CD4-positive, CD25-positive, alpha-beta regulatory T cell (primary cell): ENCODE results near the gene KCNN4. TPM values are rescaled to one million over a fixed set of nuclear protein-coding genes. Genes with fewer than 3 reads are reported as not detected.
A peak's percentile ranks its signal among the peaks of the same experiment; 100 is the strongest.
"Not testable (repeated sequence)": the region's sequence is repeated elsewhere in the genome, so short reads cannot be mapped to it uniquely, and the experiment has no call there.

Experiments
- ATAC-seq, 2 donors: fragments of 150-1000 bp; cut with Tn5 transposase; one replicate each; pipeline ENCODE4 v1.10.0; 2021; ENCODE audit warnings: low read depth in 2 of 2, moderate number of reproducible peaks in 2 of 2, moderate library complexity in 1 of 2
- DNase-seq, 3 donors: peaks; one replicate each; pipeline versions ENCODE4 v3.0.0 to v3.0.0-alpha.2; 2012 to 2022; ENCODE audit warnings: mixed read lengths in 1 of 3
- H3K27ac ChIP-seq: one replicate; pipeline ENCODE4 v1.7.0; 2013; ENCODE audit warnings: mild to moderate bottlenecking, low read length; ENCODE audit not compliant: insufficient read depth, poor library complexity, severe bottlenecking
- H3K27me3 ChIP-seq: one replicate; pipeline ENCODE4 v1.7.0; 2013; ENCODE audit warnings: low read length; ENCODE audit not compliant: control insufficient read depth, insufficient read depth
- H3K36me3 ChIP-seq: one replicate; pipeline ENCODE4 v1.7.0; 2013; ENCODE audit warnings: mild to moderate bottlenecking, low read length, moderate library complexity; ENCODE audit not compliant: control insufficient read depth, insufficient read depth
- H3K4me1 ChIP-seq: 2 replicates; pipeline ENCODE4 v1.7.0; 2013; ENCODE audit warnings: mild to moderate bottlenecking, low read length; ENCODE audit not compliant: insufficient read depth, control insufficient read depth, poor library complexity, severe bottlenecking
- H3K4me3 ChIP-seq: one replicate; pipeline ENCODE4 v1.7.0; 2013; ENCODE audit warnings: low read depth, mild to moderate bottlenecking, low read length, moderate library complexity
- H3K9me3 ChIP-seq, 2 experiments: 1 replicate in 1 of 2; 2 replicates in 1 of 2; pipeline ENCODE4 v1.7.0; 2013; ENCODE audit warnings: low read length in 2 of 2, mild to moderate bottlenecking in 1 of 2, moderate library complexity in 1 of 2; ENCODE audit not compliant: control insufficient read depth in 2 of 2
- H3K27ac Mint-ChIP-seq, 3 donors: one replicate each; pipeline ENCODE4 v1.8.0; 2020 to 2022; ENCODE audit warnings: mild to moderate bottlenecking in 3 of 3, mixed read lengths in 3 of 3, moderate library complexity in 2 of 3
- H3K27me3 Mint-ChIP-seq: one replicate; pipeline ENCODE4 v1.8.0; 2022; ENCODE audit warnings: mild to moderate bottlenecking, mixed read lengths
- H3K36me3 Mint-ChIP-seq: one replicate; pipeline ENCODE4 v1.8.0; 2020; ENCODE audit warnings: mixed read lengths
- H3K4me1 Mint-ChIP-seq, 4 donors: one replicate each; pipeline ENCODE4 v1.8.0; 2020 to 2022; ENCODE audit warnings: mixed read lengths in 4 of 4, mild to moderate bottlenecking in 1 of 4
- H3K4me3 Mint-ChIP-seq, 4 donors: one replicate each; pipeline ENCODE4 v1.8.0; 2020 to 2022; ENCODE audit warnings: mild to moderate bottlenecking in 4 of 4, mixed read lengths in 4 of 4, moderate library complexity in 3 of 4
- H3K9me3 Mint-ChIP-seq, 7 donors: one replicate each; pipeline ENCODE4 v1.8.0; 2020 to 2022; ENCODE audit warnings: mixed read lengths in 7 of 7, mild to moderate bottlenecking in 3 of 7, moderate library complexity in 2 of 7
- polyA plus RNA-seq, 4 donors: library from polyadenylated mRNA; unstranded; fragments of 300-500 nt; fragmentation: Illumina TruSeq; gene quantifications; one replicate each; pipeline ENCODE4 v1.2.3, GENCODE V29; 2021
- total RNA-seq: library from RNA; stranded (reverse); gene quantifications from one replicate; pipeline ENCODE4 v1.2.3, GENCODE V29; 2022

The KCNN4 gene
- total and polyA plus RNA-seq, 5 donors from 2014 or later: 16.7 to 56.1 (median 30.4) TPM

DNA sequence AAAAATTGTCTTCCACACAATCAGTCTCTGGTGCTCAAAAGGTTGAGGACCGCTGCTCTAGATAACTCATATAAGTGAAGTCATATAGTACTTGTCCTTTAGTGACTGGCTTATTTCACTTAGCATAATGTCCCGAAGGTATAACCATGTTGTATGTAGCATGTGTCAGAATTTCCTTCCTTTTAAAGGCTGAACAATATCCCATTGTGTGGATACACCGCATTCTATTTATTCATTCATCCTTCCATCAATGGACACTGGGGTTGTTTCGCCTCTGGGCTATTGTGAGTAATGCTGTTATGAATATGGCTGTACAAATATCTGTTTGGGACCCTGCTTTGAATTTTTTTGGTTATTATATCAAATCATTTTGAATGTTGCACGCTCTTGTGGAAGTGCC lies 26.1 kb upstream of the KCNN4 start:
- Histone ChIP-seq H3K27ac (no peak overlapping the region), H3K36me3 (no peaks in the 10 kb centered on the region), H3K4me1 (no peaks in the 10 kb centered on the region), H3K9me3 (no peaks in the 10 kb centered on the region), H3K27me3 (no peaks in the 10 kb centered on the region), H3K4me3 (no peak overlapping the region)
- peaks cover 0 to 7% (median 0%) of the 10 kb centered on the region in 4 donors for H3K4me1 Mint-ChIP-seq
- H3K27ac Mint-ChIP-seq: no peak overlapping the region
- no peaks in the 10 kb centered on the region for H3K36me3 Mint-ChIP-seq
- no peak overlapping the region for H3K4me3 Mint-ChIP-seq
- peaks cover 0 to 3% (median 0%) of the 10 kb centered on the region in 7 donors for H3K9me3 Mint-ChIP-seq
- no peak for DNase-seq
- H3K27me3 Mint-ChIP-seq: peaks cover 39% of the 10 kb centered on the region
- ATAC-seq: no peak

GRCh38 chr19:43806401-43806800 lies 25.6 kb upstream of the KCNN4 start:
- not testable (repeated sequence) for H3K27ac ChIP-seq, DNase-seq, H3K9me3 Mint-ChIP-seq, ATAC-seq, H3K36me3 Mint-ChIP-seq, H3K4me3 ChIP-seq, H3K4me1 Mint-ChIP-seq, H3K36me3 ChIP-seq, H3K4me1 ChIP-seq, H3K4me3 Mint-ChIP-seq, H3K27me3 ChIP-seq, H3K9me3 ChIP-seq, H3K27ac Mint-ChIP-seq
- peaks cover 36% of the 10 kb centered on the region for H3K27me3 Mint-ChIP-seq

- no peaks in the 10 kb centered on the region for H3K36me3 ChIP-seq
- no peak overlapping the region for H3K27ac Mint-ChIP-seq
- peaks cover 0 to 4% (median 0%) of the 10 kb centered on the region in 4 donors for H3K4me1 Mint-ChIP-seq
- no peaks in the 10 kb centered on the region for H3K9me3 ChIP-seq
- peaks cover 34% of the 10 kb centered on the region for H3K27me3 Mint-ChIP-seq
- H3K27me3 ChIP-seq: no peaks in the 10 kb centered on the region
- peaks cover 0 to 3% (median 0%) of the 10 kb centered on the region in 7 donors for H3K9me3 Mint-ChIP-seq
- H3K36me3 Mint-ChIP-seq: no peaks in the 10 kb centered on the region
- H3K4me1 ChIP-seq: no peaks in the 10 kb centered on the region
- H3K27ac ChIP-seq: no peak overlapping the region
- peak overlapping the region in 1 of 4 donors; percentile 52 for H3K4me3 Mint-ChIP-seq
- DNase-seq: no peak
- ATAC-seq: no peak
- no peak overlapping the region for H3K4me3 ChIP-seq
These were observed 23.7 kb upstream of the KCNN4 start for GRCh38 chr19:43804432-43804831.

- no peak within 1 kb of the TSS for H3K4me3 Mint-ChIP-seq
- H3K27ac Mint-ChIP-seq: peak within 1 kb of the TSS; percentile 16 to 65 (median 40)
- H3K27me3 Mint-ChIP-seq: peaks cover 28% of the 10 kb centered on the region
These were observed 21.6 kb upstream of the KCNN4 start, which contains the start of gene LYPD5 for GRCh38 chr19:43802216-43802951. TSS of gene LYPD5 (minus strand) at chr19:43802447. CDS start at chr19:43802380, 67 bp downstream.

DNA sequence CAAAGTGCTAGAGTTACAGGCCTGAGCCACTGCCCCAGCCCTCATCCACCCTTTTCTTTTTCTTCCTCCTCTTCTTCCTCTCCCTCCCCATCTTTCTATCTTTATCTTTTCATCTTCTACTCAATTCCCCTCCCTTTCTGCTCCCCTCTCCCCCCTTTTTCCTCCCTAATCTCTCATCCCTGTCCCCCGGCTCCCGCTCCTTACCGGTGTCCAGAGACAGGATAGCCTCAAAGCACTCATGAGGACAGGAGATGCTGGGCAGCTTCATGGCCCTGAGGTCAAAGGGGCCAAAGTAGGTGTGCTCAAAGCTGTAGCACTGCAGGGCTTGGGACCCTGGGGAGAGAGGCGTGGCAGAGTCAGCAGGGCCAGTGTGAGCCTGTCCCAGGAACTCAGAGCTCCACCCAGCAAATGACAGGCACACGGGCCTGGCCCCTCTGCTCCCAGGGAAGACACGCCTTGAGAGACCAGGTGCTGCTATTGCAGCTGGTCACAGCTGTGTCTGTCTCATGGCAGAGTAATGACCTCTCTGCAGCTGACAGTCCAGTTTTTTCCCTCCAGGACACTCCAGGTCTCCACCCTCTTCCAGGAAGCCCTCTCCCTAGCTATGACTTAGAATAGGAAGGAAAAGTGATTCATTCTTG lies 18.8 kb upstream of the KCNN4 start:
- H3K27ac ChIP-seq: no peak overlapping the region
- no peaks in the 10 kb centered on the region for H3K36me3 ChIP-seq
- Mint-ChIP-seq H3K4me1 (peaks cover 0 to 18% (median 0%) of the 10 kb centered on the region in 4 donors), H3K36me3 (peaks cover 4% of the 10 kb centered on the region), H3K27me3 (peaks cover 30% of the 10 kb centered on the region), H3K4me3 (peak overlapping the region in 2 of 4 donors; percentile 49 to 80), H3K9me3 (peaks cover 0 to 4% (median 0%) of the 10 kb centered on the region in 7 donors), H3K27ac (peak overlapping the region in 1 of 3 donors; percentile 77)
- no peaks in the 10 kb centered on the region for H3K27me3 ChIP-seq
- no peaks in the 10 kb centered on the region for H3K9me3 ChIP-seq
- peaks cover 9% of the 10 kb centered on the region for H3K4me1 ChIP-seq
- no peak for DNase-seq
- no peak for ATAC-seq
- no peak overlapping the region for H3K4me3 ChIP-seq

More at GRCh38 chr19:43802216-43802951, 21.6 kb upstream of the KCNN4 start, which contains the start of gene LYPD5:
- Mint-ChIP-seq H3K36me3 (no peaks in the 10 kb centered on the region), H3K4me1 (peaks cover 0 to 16% (median 0%) of the 10 kb centered on the region in 4 donors), H3K9me3 (peaks cover 0 to 4% (median 0%) of the 10 kb centered on the region in 7 donors)
- H3K27me3 ChIP-seq: no peaks in the 10 kb centered on the region
- peaks cover 9% of the 10 kb centered on the region for H3K4me1 ChIP-seq
- no peak within 1 kb of the TSS for H3K4me3 ChIP-seq
- H3K9me3 ChIP-seq: no peaks in the 10 kb centered on the region
- no peaks in the 10 kb centered on the region for H3K36me3 ChIP-seq
- ATAC-seq (no peak), DNase-seq (no peak)
- no peak within 1 kb of the TSS for H3K27ac ChIP-seq

DNA sequence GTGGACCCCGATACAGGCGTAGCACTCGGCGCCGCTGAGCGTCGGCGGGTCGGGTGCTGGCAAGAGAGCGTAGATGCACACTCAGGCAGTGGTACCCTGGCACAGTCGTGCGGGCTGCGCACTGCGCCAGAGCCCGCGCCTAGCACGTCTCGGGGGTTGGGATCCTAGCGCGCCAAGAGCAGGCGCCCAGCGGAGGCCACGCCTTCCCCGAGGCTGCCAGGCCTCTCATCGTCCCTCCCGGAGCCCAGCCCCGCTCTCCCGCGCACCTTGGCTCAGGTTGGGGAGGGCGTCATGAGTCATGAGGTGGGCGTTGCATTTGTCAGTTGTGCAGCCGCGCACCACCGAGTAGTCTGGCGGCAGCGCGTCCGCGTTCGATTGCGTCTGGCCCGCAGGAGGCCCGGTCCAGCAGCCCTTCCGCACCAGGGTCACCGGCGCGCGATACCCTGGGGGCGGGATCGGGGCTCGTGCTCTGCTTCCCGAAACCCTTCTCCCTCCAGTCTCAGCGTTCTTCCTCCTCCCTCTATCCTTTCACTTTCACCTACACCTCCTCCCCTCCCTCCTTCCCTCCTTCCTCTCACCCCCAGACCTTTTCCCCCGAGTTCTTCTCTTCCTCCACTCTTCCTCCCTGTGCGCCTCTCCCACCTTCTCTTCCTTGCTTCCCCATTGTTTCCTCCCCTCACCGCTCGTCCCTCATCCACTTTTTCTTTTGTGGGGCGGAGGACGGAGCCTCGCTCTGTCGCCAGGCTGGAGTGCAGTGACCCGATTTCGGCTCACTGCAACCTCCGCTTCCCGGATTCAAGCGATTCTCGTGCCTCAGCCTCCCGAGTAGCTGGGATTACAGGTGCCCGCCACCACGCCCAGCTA lies 18.0 kb upstream of the KCNN4 start:
- ATAC-seq (peak; percentile 69), DNase-seq (peak in 2 of 3 donors; percentile 24 to 47)
- H3K4me1 ChIP-seq: peaks cover 9% of the 10 kb centered on the region
- H3K36me3 ChIP-seq: no peaks in the 10 kb centered on the region
- Mint-ChIP-seq H3K36me3 (peaks cover 4% of the 10 kb centered on the region), H3K9me3 (peaks cover 0 to 3% (median 0%) of the 10 kb centered on the region in 7 donors), H3K4me1 (peaks cover 0 to 18% (median 0%) of the 10 kb centered on the region in 4 donors), H3K4me3 (peak overlapping the region in 3 of 4 donors; percentile 52 to 80 (median 70)), H3K27ac (peak overlapping the region in 1 of 3 donors; percentile 77), H3K27me3 (peaks cover 33% of the 10 kb centered on the region)
- H3K9me3 ChIP-seq: no peaks in the 10 kb centered on the region
- no peaks in the 10 kb centered on the region for H3K27me3 ChIP-seq
- H3K27ac ChIP-seq: no peak overlapping the region
- H3K4me3 ChIP-seq: no peak overlapping the region

DNA sequence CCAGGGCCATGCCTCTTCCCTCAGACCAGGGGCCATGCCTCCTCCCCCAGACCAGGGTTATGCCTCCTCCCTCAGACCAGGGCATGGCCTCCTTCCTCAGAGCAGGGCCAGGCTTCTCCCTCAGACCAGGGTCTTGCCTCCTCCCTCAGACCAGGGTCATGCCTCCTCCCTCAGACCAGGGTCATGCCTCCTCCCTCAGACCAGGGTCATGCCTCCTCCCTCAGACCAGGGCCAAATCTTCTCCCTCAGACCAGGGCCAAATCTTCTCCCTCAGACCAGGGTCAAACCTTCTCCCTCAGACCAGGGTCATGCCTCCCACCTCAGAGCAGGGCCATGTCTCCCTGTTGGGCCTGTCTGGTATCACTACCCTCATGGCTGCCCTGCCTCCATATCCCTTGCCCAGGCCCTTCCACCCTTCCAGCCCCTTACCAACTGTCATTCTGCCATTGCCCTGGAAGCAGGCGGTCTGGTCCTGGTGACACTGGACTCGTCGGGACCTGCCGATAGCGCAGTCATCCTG lies 17.3 kb upstream of the KCNN4 start:
- ATAC-seq: no peak
- Histone ChIP-seq H3K4me3 (no peak overlapping the region), H3K27ac (no peak overlapping the region), H3K36me3 (no peaks in the 10 kb centered on the region), H3K9me3 (no peaks in the 10 kb centered on the region), H3K4me1 (peaks cover 9% of the 10 kb centered on the region), H3K27me3 (peaks cover 2% of the 10 kb centered on the region)
- peaks cover 4% of the 10 kb centered on the region for H3K36me3 Mint-ChIP-seq
- peaks cover 0 to 3% (median 0%) of the 10 kb centered on the region in 7 donors for H3K9me3 Mint-ChIP-seq
- peaks cover 0 to 18% (median 0%) of the 10 kb centered on the region in 4 donors for H3K4me1 Mint-ChIP-seq
- peaks cover 38% of the 10 kb centered on the region for H3K27me3 Mint-ChIP-seq
- peak overlapping the region in 1 of 3 donors; percentile 43 for H3K27ac Mint-ChIP-seq
- peak overlapping the region in 3 of 4 donors; percentile 52 to 80 (median 70) for H3K4me3 Mint-ChIP-seq
- DNase-seq: no peak
